Measurements from ENCODE around the gene CERT1.

The CERT1 gene

GRCh38 chr5:75471193-75471592 is 40.2 kb downstream of the CERT1 start:
- no peak for DNase-seq

GRCh38 chr5:75469017-75469416 is 42.4 kb downstream of the CERT1 start:
- no peak for DNase-seq

- DNase-seq = no peak
These were observed 42.8 kb downstream of the CERT1 start for GRCh38 chr5:75468593-75468992.

- DNase-seq = no peak
These were observed 45.3 kb downstream of the CERT1 start for GRCh38 chr5:75466006-75466716.

- DNase-seq = no peak
These were observed 45.9 kb downstream of the CERT1 start for GRCh38 chr5:75465480-75465879.

GRCh38 chr5:75463726-75464125 is 47.7 kb downstream of the CERT1 start:
- no peak for DNase-seq

GRCh38 chr5:75461679-75462078 is 49.8 kb downstream of the CERT1 start:
- DNase-seq = no peak

- no peak for DNase-seq
These were observed 50.4 kb downstream of the CERT1 start for GRCh38 chr5:75460942-75461610.

- no peak for DNase-seq
These were observed 50.9 kb downstream of the CERT1 start for GRCh38 chr5:75460532-75460931.

- DNase-seq = no peak
These were observed 53.7 kb downstream of the CERT1 start for GRCh38 chr5:75457691-75458090.

GRCh38 chr5:75457161-75457560 is 54.3 kb downstream of the CERT1 start:
- no peak for DNase-seq

- DNase-seq = no peak
These were observed 61.4 kb downstream of the CERT1 start for GRCh38 chr5:75450069-75450468.

GRCh38 chr5:75446068-75446467 is 65.4 kb downstream of the CERT1 start:
- no peak for DNase-seq

- DNase-seq = no peak
These were observed 69.9 kb downstream of the CERT1 start for GRCh38 chr5:75441560-75441959.

- no peak for DNase-seq
These were observed 72.2 kb downstream of the CERT1 start for GRCh38 chr5:75439276-75439675.

GRCh38 chr5:75438722-75439121 is 72.7 kb downstream of the CERT1 start:
- no peak for DNase-seq

GRCh38 chr5:75435096-75435495 is 76.3 kb downstream of the CERT1 start:
- no peak for DNase-seq

GRCh38 chr5:75433814-75434506 is 77.5 kb downstream of the CERT1 start:
- DNase-seq = no peak

GRCh38 chr5:75414241-75414640 is 97.2 kb downstream of the CERT1 start:
- no peak for DNase-seq

GRCh38 chr5:75412111-75412990 is 99.1 kb downstream of the CERT1 start:
- no peak for DNase-seq

- DNase-seq = no peak
These were observed 106.1 kb downstream of the CERT1 start for GRCh38 chr5:75405296-75405695.

- DNase-seq = no peak
These were observed 116.2 kb downstream of the CERT1 start for GRCh38 chr5:75395277-75395676.

GRCh38 chr5:75389430-75389829 is 122.0 kb downstream of the CERT1 start:
- no peak for DNase-seq

All from CD4-positive, alpha-beta T cell treated with Interleukin-17A for 1 hour (primary cell).